DOHH2 (cell line): ENCODE measurements around the gene KLF16.
A peak's percentile ranks its signal among the peaks of the same experiment; 100 is the strongest.

Experiments used
- H3F3A ChIP-seq: fragments of 200-600 bp; sonication (generic), shearing (Covaris generic); 2 replicates; pipeline ENCODE4 v1.6.0; 2016; ENCODE audit warnings: antibody characterized with exemption, mild to moderate bottlenecking; ENCODE audit not compliant: control insufficient read depth, insufficient read depth
- H3K27ac ChIP-seq: fragments of 200-600 bp; sonication (generic); 2 replicates; pipeline ENCODE4 v1.5.1; 2014; ENCODE audit warnings: low read depth, mild to moderate bottlenecking, low read length, moderate library complexity
- H3K27me3 ChIP-seq: fragments of 200-600 bp; sonication (generic); 2 replicates; pipeline ENCODE4 v1.6.1; 2014; ENCODE audit warnings: mild to moderate bottlenecking, low read length, mixed read lengths; ENCODE audit not compliant: control insufficient read depth
- H3K36me3 ChIP-seq: fragments of 200-600 bp; sonication (generic); 2 replicates; pipeline ENCODE4 v1.6.1; 2014; ENCODE audit warnings: mild to moderate bottlenecking, low read length, moderate library complexity, mixed read lengths; ENCODE audit not compliant: control insufficient read depth
- H3K4me1 ChIP-seq: fragments of 200-600 bp; sonication (generic); 2 replicates; pipeline ENCODE4 v1.6.1; 2014; ENCODE audit warnings: mild to moderate bottlenecking, low read length, mixed read lengths; ENCODE audit not compliant: control insufficient read depth
- H3K4me2 ChIP-seq: fragments of 200-600 bp; sonication (generic); 2 replicates; pipeline ENCODE4 v1.6.0; 2014; ENCODE audit warnings: mild to moderate bottlenecking, low read length, moderate library complexity
- H3K4me3 ChIP-seq: fragments of 200-600 bp; sonication (generic); 2 replicates; pipeline ENCODE4 v1.5.1; 2014; ENCODE audit warnings: mild to moderate bottlenecking, low read length, mixed read lengths
- H3K79me2 ChIP-seq: fragments of 200-600 bp; sonication (generic); 2 replicates; pipeline ENCODE4 v1.6.1; 2014; ENCODE audit warnings: mild to moderate bottlenecking, low read length, mixed read lengths; ENCODE audit not compliant: control insufficient read depth
- H3K9me2 ChIP-seq: fragments of 200-600 bp; sonication (generic); replicated peaks from 2 replicates; pipeline ENCODE4 v1.6.1; 2014; ENCODE audit warnings: mild to moderate bottlenecking, low read length, mixed read lengths; ENCODE audit not compliant: control insufficient read depth
- H3K9me3 ChIP-seq: fragments of 200-600 bp; sonication (generic); 2 replicates; pipeline ENCODE4 v1.6.1; 2014; ENCODE audit warnings: antibody characterized with exemption, low read length, mixed read lengths; ENCODE audit not compliant: control insufficient read depth, insufficient read depth
- H4K20me1 ChIP-seq: fragments of 200-600 bp; sonication (generic); 2 replicates; pipeline ENCODE4 v1.6.0; 2014; ENCODE audit warnings: low read depth, mild to moderate bottlenecking, antibody characterized with exemption, low read length, moderate library complexity; ENCODE audit not compliant: control insufficient read depth, insufficient read depth
- EZH2phosphoT487 ChIP-seq: fragments of 200-600 bp; sonication (generic); IDR thresholded peaks from 2 replicates; pipeline ENCODE4 v1.6.1; 2017; ENCODE audit warnings: borderline replicate concordance, mild to moderate bottlenecking, antibody characterized with exemption, low read length, moderate library complexity, mixed read lengths
- TF ChIP-seq, protein P1 (sequence below): fragments of 200-600 bp; sonication (generic); IDR thresholded peaks from one replicate; pipeline ENCODE4 v1.5.1; 2014; ENCODE audit warnings: antibody characterized with exemption, mild to moderate bottlenecking, low read depth, low read length; ENCODE audit not compliant: poor library complexity, severe bottlenecking

KLF16 gene

DNA sequence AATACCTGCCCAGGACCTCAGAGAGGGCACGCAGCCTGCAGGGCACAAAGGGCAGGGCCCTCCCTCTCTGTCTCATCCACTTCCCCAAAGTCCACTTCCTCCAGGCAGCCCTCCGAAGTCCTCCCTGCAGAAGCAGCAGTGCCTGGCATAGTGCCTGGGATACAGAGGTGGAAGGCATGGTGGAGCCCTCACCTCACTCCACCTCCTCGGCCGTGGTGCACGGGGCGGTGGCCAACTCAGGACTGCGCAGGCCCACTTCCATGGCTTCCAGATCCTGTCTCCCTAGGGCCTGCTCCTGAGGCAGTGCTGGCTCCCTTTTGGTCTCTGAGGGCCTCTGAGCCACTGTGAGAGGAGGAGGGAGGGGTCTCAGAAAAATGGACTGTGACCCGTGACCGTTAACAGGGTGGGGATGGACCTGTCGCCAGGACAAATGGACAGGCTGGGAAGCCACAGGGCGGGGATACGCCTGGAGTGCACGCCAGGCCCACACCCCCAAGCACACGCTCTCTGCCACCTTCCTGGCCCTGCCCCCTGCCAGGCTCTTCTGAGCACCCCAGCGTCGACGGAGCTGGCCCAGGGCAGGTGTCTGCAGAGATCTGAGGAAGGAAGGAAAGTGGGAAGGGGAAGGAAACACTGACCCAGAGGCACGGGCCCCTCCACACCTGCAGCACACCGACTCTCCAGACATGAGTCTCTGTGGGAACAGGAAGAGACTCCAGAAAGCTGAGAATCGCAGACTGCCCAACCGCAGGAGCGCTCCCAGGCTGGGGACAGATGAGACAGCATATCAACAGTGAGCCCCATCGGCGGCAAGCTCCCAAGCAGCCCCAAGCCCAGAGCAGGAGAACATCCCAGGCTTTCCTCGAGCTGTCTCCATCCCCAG is 23.5 kb downstream of the KLF16 start:
- Histone ChIP-seq H3K27me3 (no peaks in the 10 kb centered on the region), H3K36me3 (peaks cover 31% of the 10 kb centered on the region), H3K79me2 (peaks cover 99% of the 10 kb centered on the region), H3K9me3 (no peaks in the 10 kb centered on the region), H3F3A (no peaks in the 10 kb centered on the region), H3K4me3 (no peak overlapping the region), H3K4me1 (peaks cover 24% of the 10 kb centered on the region), H3K4me2 (no peak overlapping the region; the same call in 1 of the 2 replicates), H4K20me1 (peaks cover 24% of the 10 kb centered on the region), H3K27ac (peak overlapping the region; percentile 11; the same call in 1 of the 2 replicates), H3K9me2 (no peaks in the 10 kb centered on the region)
- TF ChIP-seq, protein P1, sequence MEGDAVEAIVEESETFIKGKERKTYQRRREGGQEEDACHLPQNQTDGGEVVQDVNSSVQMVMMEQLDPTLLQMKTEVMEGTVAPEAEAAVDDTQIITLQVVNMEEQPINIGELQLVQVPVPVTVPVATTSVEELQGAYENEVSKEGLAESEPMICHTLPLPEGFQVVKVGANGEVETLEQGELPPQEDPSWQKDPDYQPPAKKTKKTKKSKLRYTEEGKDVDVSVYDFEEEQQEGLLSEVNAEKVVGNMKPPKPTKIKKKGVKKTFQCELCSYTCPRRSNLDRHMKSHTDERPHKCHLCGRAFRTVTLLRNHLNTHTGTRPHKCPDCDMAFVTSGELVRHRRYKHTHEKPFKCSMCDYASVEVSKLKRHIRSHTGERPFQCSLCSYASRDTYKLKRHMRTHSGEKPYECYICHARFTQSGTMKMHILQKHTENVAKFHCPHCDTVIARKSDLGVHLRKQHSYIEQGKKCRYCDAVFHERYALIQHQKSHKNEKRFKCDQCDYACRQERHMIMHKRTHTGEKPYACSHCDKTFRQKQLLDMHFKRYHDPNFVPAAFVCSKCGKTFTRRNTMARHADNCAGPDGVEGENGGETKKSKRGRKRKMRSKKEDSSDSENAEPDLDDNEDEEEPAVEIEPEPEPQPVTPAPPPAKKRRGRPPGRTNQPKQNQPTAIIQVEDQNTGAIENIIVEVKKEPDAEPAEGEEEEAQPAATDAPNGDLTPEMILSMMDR, result no peak
- TF ChIP-seq EZH2phosphoT487, result no peak

DNA sequence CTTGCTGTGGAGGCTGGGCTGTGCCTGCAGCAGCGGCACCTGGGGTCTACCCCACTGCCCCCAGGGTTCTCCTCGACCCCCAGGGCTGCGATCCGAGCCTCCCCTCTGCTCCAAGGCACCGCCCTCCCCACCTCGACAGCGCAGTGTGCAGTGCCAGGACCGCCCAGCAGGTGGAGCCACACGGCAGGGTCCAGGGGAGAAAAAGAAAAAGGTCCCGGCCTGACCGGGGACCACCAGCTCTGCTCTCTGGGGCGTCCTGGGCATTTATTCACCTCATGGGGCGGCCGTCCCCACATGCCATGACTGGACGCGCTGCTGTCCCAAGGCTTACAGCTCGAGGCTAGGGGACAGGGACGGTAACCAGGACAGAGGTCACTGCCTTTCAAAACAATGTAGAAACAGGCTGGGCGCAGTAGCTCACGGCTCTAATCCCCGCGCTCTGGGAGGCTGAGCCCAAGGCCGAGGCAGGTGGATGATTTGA is 25.7 kb downstream of the KLF16 start:
- peaks cover 98% of the 10 kb centered on the region for H3K79me2 ChIP-seq
- H3K4me3 ChIP-seq, result no peak overlapping the region
- peaks cover 24% of the 10 kb centered on the region for H3K4me1 ChIP-seq
- no peaks in the 10 kb centered on the region for H3K27me3 ChIP-seq
- H3K9me2 ChIP-seq, result no peaks in the 10 kb centered on the region
- TF ChIP-seq, protein P1, result peak; percentile 95
- TF ChIP-seq EZH2phosphoT487, result no peak
- no peaks in the 10 kb centered on the region for H3F3A ChIP-seq
- H3K4me2 ChIP-seq, result no peak overlapping the region
- H3K36me3 ChIP-seq, result peaks cover 19% of the 10 kb centered on the region
- peaks cover 19% of the 10 kb centered on the region for H4K20me1 ChIP-seq
- no peak overlapping the region for H3K27ac ChIP-seq
- H3K9me3 ChIP-seq, result no peaks in the 10 kb centered on the region

DNA sequence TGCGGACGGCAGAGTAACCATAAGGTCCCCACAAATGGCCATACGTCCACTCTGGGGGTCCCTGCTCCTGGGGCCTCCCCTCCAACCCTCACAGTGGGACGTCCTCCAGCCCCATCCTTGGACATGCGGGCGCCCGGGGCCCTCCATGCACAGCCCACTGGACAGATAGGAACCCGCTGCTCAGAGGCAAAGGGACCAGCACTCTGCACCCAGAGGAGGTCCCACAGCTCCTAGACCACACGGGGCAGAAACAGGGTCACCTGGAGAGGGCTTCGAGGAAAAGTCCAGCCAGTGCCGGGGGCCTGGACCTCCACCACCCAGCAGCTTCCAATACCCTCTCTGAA is 26.2 kb downstream of the KLF16 start:
- Histone ChIP-seq H3K9me3 (no peaks in the 10 kb centered on the region), H3K27ac (no peak overlapping the region), H3K27me3 (no peaks in the 10 kb centered on the region), H3F3A (no peaks in the 10 kb centered on the region), H4K20me1 (peaks cover 19% of the 10 kb centered on the region), H3K4me2 (no peak overlapping the region), H3K4me3 (no peak overlapping the region), H3K79me2 (peaks cover 97% of the 10 kb centered on the region), H3K9me2 (no peaks in the 10 kb centered on the region), H3K4me1 (peaks cover 24% of the 10 kb centered on the region), H3K36me3 (peaks cover 19% of the 10 kb centered on the region)
- no peak for TF ChIP-seq EZH2phosphoT487
- TF ChIP-seq, protein P1, result no peak
